Tibial nerve (tissue), 4 donors: Measurements from ENCODE around the gene IQSEC3.

Experiments
- EP300 ChIP-seq, 2 donors: sonication (generic); formaldehyde crosslinking; IDR thresholded peaks; one replicate each; pipeline ENCODE4 v1.6.1; 2017; ENCODE audit warnings: antibody characterized with exemption in 2 of 2, mild to moderate bottlenecking in 1 of 2
- TF ChIP-seq, protein P1 (sequence below), 5 experiments: fragments of 200-600 bp in 3 of 5; fragments of 450-650 bp in 2 of 5; sonication (generic) in 3 of 5; IDR thresholded peaks; one replicate each; pipeline ENCODE4 v1.5.1; 2016 to 2019; ENCODE audit warnings: antibody characterized with exemption in 5 of 5, mild to moderate bottlenecking in 3 of 5, moderate library complexity in 2 of 5

DNA sequence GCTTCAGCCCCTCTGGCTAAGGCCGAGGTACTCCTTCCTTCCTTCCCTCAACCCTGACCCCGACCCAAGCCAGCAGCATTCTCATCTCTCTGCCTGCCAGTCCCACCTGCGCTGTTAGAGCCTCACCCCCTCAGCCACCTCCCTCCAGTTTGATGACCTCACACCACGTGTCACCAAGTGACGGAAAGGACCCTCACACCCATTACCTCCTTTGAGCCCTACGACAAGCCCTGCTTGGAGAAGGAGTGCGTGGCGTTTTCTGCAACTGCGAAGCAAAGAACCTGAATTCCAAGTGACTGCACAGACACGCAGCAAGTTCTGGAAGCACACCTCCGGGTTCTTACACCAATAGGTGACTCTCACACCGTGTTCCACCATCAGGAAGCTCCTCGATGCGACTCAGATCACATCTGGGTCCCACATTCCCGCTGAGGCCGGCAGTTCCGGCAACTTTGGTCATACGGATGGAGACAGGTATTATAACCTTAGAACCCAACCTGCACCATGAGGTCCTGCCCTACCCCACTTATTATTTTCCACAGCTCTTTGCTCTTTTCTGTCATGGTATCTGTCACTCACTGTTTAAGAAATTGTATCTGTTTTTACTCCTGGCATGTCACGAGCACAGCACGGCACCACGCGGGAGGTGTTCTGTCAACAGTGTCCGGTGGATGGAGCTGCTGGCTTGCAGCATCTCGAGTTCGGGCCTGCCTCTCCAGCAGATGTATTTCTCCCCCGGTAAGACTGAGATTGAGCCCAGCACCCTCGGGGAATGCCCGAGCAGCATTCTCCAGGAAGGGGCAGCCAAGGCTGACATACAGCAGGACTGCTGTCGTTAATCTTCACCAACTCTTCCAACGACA lies 152.4 kb downstream of the IQSEC3 start:
- TF ChIP-seq, protein P1, sequence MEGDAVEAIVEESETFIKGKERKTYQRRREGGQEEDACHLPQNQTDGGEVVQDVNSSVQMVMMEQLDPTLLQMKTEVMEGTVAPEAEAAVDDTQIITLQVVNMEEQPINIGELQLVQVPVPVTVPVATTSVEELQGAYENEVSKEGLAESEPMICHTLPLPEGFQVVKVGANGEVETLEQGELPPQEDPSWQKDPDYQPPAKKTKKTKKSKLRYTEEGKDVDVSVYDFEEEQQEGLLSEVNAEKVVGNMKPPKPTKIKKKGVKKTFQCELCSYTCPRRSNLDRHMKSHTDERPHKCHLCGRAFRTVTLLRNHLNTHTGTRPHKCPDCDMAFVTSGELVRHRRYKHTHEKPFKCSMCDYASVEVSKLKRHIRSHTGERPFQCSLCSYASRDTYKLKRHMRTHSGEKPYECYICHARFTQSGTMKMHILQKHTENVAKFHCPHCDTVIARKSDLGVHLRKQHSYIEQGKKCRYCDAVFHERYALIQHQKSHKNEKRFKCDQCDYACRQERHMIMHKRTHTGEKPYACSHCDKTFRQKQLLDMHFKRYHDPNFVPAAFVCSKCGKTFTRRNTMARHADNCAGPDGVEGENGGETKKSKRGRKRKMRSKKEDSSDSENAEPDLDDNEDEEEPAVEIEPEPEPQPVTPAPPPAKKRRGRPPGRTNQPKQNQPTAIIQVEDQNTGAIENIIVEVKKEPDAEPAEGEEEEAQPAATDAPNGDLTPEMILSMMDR (IDR thresholded peaks at IDR 0.05), result no peak
- TF ChIP-seq EP300 (IDR thresholded peaks at IDR 0.05), result no peak
